Measurements from ENCODE around the gene FAM107B.
A peak's percentile ranks its signal among the peaks of the same experiment; 100 is the strongest.

FAM107B gene

GRCh38 chr10:14563359-14563940 lies 211.2 kb downstream of the FAM107B start:
- 96% methylated on average over 1 of the region's 4 CpGs for WGBS
- Histone ChIP-seq H3K36me3 (ENCODE audit: control insufficient read depth in 1 of 2, insufficient read depth in 2 of 2, low read depth in 1 of 2, low read length in 2 of 2) (peaks cover 0 to 16% of the 10 kb centered on the region in 2 experiments), H3K4me2 (ENCODE audit: low read length, poor library complexity, severe bottlenecking) (no peak overlapping the region), H3K9me3 (ENCODE audit: control insufficient read depth, low read length) (no peaks in the 10 kb centered on the region), H3K79me1 (replicated peaks; ENCODE audit: low read length, poor library complexity, severe bottlenecking) (peaks cover 38% of the 10 kb centered on the region), H3K23ac (ENCODE audit: low read length in 2 of 2) (no peak overlapping the region), H2BK5ac (ENCODE audit: low read depth, low read length, poor library complexity, severe bottlenecking) (no peak overlapping the region), H4K8ac (ENCODE audit: low read length) (no peak overlapping the region), H4K91ac (ENCODE audit: low read length) (no peak overlapping the region), H2BK12ac (ENCODE audit: low read length in 2 of 2) (no peak overlapping the region), H3K27ac (ENCODE audit: low read length, poor library complexity, severe bottlenecking) (no peak overlapping the region), H3K4me1 (ENCODE audit: control insufficient read depth, insufficient read depth, low read depth, low read length) (peaks cover 7% of the 10 kb centered on the region), H3K4ac (ENCODE audit: low read depth in 1 of 2, low read length in 2 of 2) (no peak overlapping the region), H3K18ac (ENCODE audit: low read depth in 1 of 2, low read length in 2 of 2) (no peak overlapping the region), H2BK15ac (ENCODE audit: low read depth, poor library complexity, severe bottlenecking) (no peak overlapping the region), H2AFZ (ENCODE audit: low read depth, low read length) (no peak overlapping the region), H2AK5ac (ENCODE audit: low read length, severe bottlenecking) (no peak overlapping the region), H2BK120ac (ENCODE audit: low read depth, low read length) (no peak overlapping the region), H3K14ac (ENCODE audit: low read length in 2 of 2) (no peak overlapping the region), H3K9ac (ENCODE audit: low read length) (no peak overlapping the region), H3K4me3 (ENCODE audit: insufficient read depth in 1 of 2, low read depth in 1 of 2, low read length in 2 of 2) (no peak overlapping the region), H3K27me3 (ENCODE audit: control insufficient read depth in 1 of 2, insufficient read depth in 1 of 2, low read length in 2 of 2) (no peaks in the 10 kb centered on the region)
- no peak for DNase-seq

- no peak overlapping the region for H4K91ac ChIP-seq (ENCODE audit: low read length)
- H3K36me3 ChIP-seq (ENCODE audit: control insufficient read depth in 1 of 2, insufficient read depth in 2 of 2, low read depth in 1 of 2, low read length in 2 of 2) = peaks cover 0 to 12% of the 10 kb centered on the region in 2 experiments
- H3K27ac ChIP-seq (ENCODE audit: low read length, poor library complexity, severe bottlenecking) = no peak overlapping the region
- no peak for DNase-seq
- no peak overlapping the region for H3K18ac ChIP-seq (ENCODE audit: low read depth in 1 of 2, low read length in 2 of 2)
- H3K4me3 ChIP-seq (ENCODE audit: insufficient read depth in 1 of 2, low read depth in 1 of 2, low read length in 2 of 2) = no peak overlapping the region
- no peak overlapping the region for H3K9ac ChIP-seq (ENCODE audit: low read length)
- peaks cover 36% of the 10 kb centered on the region for H3K79me1 ChIP-seq (replicated peaks; ENCODE audit: low read length, poor library complexity, severe bottlenecking)
- H3K23ac ChIP-seq (ENCODE audit: low read length in 2 of 2) = no peak overlapping the region
- H2BK120ac ChIP-seq (ENCODE audit: low read depth, low read length) = no peak overlapping the region
- no peaks in the 10 kb centered on the region for H3K9me3 ChIP-seq (ENCODE audit: control insufficient read depth, low read length)
- H2BK5ac ChIP-seq (ENCODE audit: low read depth, low read length, poor library complexity, severe bottlenecking) = no peak overlapping the region
- H3K4ac ChIP-seq (ENCODE audit: low read depth in 1 of 2, low read length in 2 of 2) = no peak overlapping the region
- WGBS = 100% methylated on average over 2 of the region's 3 CpGs
- no peak overlapping the region for H2BK12ac ChIP-seq (ENCODE audit: low read length in 2 of 2)
- no peak overlapping the region for H4K8ac ChIP-seq (ENCODE audit: low read length)
- H3K27me3 ChIP-seq (ENCODE audit: control insufficient read depth in 1 of 2, insufficient read depth in 1 of 2, low read length in 2 of 2) = no peaks in the 10 kb centered on the region
- H3K4me2 ChIP-seq (ENCODE audit: low read length, poor library complexity, severe bottlenecking) = no peak overlapping the region
- no peak overlapping the region for H2AK5ac ChIP-seq (ENCODE audit: low read length, severe bottlenecking)
- no peak overlapping the region for H2AFZ ChIP-seq (ENCODE audit: low read depth, low read length)
- no peak overlapping the region for H3K14ac ChIP-seq (ENCODE audit: low read length in 2 of 2)
- peaks cover 7% of the 10 kb centered on the region for H3K4me1 ChIP-seq (ENCODE audit: control insufficient read depth, insufficient read depth, low read depth, low read length)
- H2BK15ac ChIP-seq (ENCODE audit: low read depth, poor library complexity, severe bottlenecking) = no peak overlapping the region
These were observed 211.7 kb downstream of the FAM107B start for GRCh38 chr10:14563076-14563336.

GRCh38 chr10:14562218-14563075 lies 212.2 kb downstream of the FAM107B start:
- H3K4me1 ChIP-seq (ENCODE audit: control insufficient read depth, insufficient read depth, low read depth, low read length) = peaks cover 7% of the 10 kb centered on the region
- WGBS = 58% methylated on average over 4 of the region's 4 CpGs
- H3K4me2 ChIP-seq (ENCODE audit: low read length, poor library complexity, severe bottlenecking) = no peak overlapping the region
- H2BK120ac ChIP-seq (ENCODE audit: low read depth, low read length) = no peak overlapping the region
- no peak overlapping the region for H2BK12ac ChIP-seq (ENCODE audit: low read length in 2 of 2)
- peak; percentile 67 for DNase-seq
- H3K23ac ChIP-seq (ENCODE audit: low read length in 2 of 2) = no peak overlapping the region
- no peak overlapping the region for H4K8ac ChIP-seq (ENCODE audit: low read length)
- no peak overlapping the region for H3K9ac ChIP-seq (ENCODE audit: low read length)
- H2AK5ac ChIP-seq (ENCODE audit: low read length, severe bottlenecking) = no peak overlapping the region
- no peak overlapping the region for H4K91ac ChIP-seq (ENCODE audit: low read length)
- no peak overlapping the region for H3K27ac ChIP-seq (ENCODE audit: low read length, poor library complexity, severe bottlenecking)
- no peak overlapping the region for H3K4ac ChIP-seq (ENCODE audit: low read depth in 1 of 2, low read length in 2 of 2)
- H3K4me3 ChIP-seq (ENCODE audit: insufficient read depth in 1 of 2, low read depth in 1 of 2, low read length in 2 of 2) = no peak overlapping the region
- H3K9me3 ChIP-seq (ENCODE audit: control insufficient read depth, low read length) = no peaks in the 10 kb centered on the region
- no peak overlapping the region for H2BK5ac ChIP-seq (ENCODE audit: low read depth, low read length, poor library complexity, severe bottlenecking)
- no peak overlapping the region for H2AFZ ChIP-seq (ENCODE audit: low read depth, low read length)
- peaks cover 0 to 9% of the 10 kb centered on the region in 2 experiments for H3K36me3 ChIP-seq (ENCODE audit: control insufficient read depth in 1 of 2, insufficient read depth in 2 of 2, low read depth in 1 of 2, low read length in 2 of 2)
- no peaks in the 10 kb centered on the region for H3K27me3 ChIP-seq (ENCODE audit: control insufficient read depth in 1 of 2, insufficient read depth in 1 of 2, low read length in 2 of 2)
- H3K18ac ChIP-seq (ENCODE audit: low read depth in 1 of 2, low read length in 2 of 2) = no peak overlapping the region
- no peak overlapping the region for H2BK15ac ChIP-seq (ENCODE audit: low read depth, poor library complexity, severe bottlenecking)
- no peak overlapping the region for H3K14ac ChIP-seq (ENCODE audit: low read length in 2 of 2)
- H3K79me1 ChIP-seq (replicated peaks; ENCODE audit: low read length, poor library complexity, severe bottlenecking) = peaks cover 34% of the 10 kb centered on the region

- peaks cover 0 to under 1% of the 10 kb centered on the region in 2 experiments for H3K36me3 ChIP-seq (ENCODE audit: control insufficient read depth in 1 of 2, insufficient read depth in 2 of 2, low read depth in 1 of 2, low read length in 2 of 2)
- no peak overlapping the region for H2AFZ ChIP-seq (ENCODE audit: low read depth, low read length)
- no peaks in the 10 kb centered on the region for H3K9me3 ChIP-seq (ENCODE audit: control insufficient read depth, low read length)
- no peak overlapping the region for H3K18ac ChIP-seq (ENCODE audit: low read depth in 1 of 2, low read length in 2 of 2)
- DNase-seq = no peak
- no peak overlapping the region for H3K9ac ChIP-seq (ENCODE audit: low read length)
- peaks cover 31% of the 10 kb centered on the region for H3K79me1 ChIP-seq (replicated peaks; ENCODE audit: low read length, poor library complexity, severe bottlenecking)
- H2AK5ac ChIP-seq (ENCODE audit: low read length, severe bottlenecking) = no peak overlapping the region
- WGBS = 98% methylated on average over 15 of the region's 15 CpGs
- no peak overlapping the region for H2BK15ac ChIP-seq (ENCODE audit: low read depth, poor library complexity, severe bottlenecking)
- no peak overlapping the region for H3K4me3 ChIP-seq (ENCODE audit: insufficient read depth in 1 of 2, low read depth in 1 of 2, low read length in 2 of 2)
- no peak overlapping the region for H2BK12ac ChIP-seq (ENCODE audit: low read length in 2 of 2)
- H3K27me3 ChIP-seq (ENCODE audit: control insufficient read depth in 1 of 2, insufficient read depth in 1 of 2, low read length in 2 of 2) = no peaks in the 10 kb centered on the region
- H3K4me1 ChIP-seq (ENCODE audit: control insufficient read depth, insufficient read depth, low read depth, low read length) = peaks cover 9% of the 10 kb centered on the region
- no peak overlapping the region for H3K23ac ChIP-seq (ENCODE audit: low read length in 2 of 2)
- no peak overlapping the region for H2BK5ac ChIP-seq (ENCODE audit: low read depth, low read length, poor library complexity, severe bottlenecking)
- no peak overlapping the region for H4K91ac ChIP-seq (ENCODE audit: low read length)
- H4K8ac ChIP-seq (ENCODE audit: low read length) = no peak overlapping the region
- H2BK120ac ChIP-seq (ENCODE audit: low read depth, low read length) = no peak overlapping the region
- H3K14ac ChIP-seq (ENCODE audit: low read length in 2 of 2) = no peak overlapping the region
- H3K27ac ChIP-seq (ENCODE audit: low read length, poor library complexity, severe bottlenecking) = no peak overlapping the region
- H3K4me2 ChIP-seq (ENCODE audit: low read length, poor library complexity, severe bottlenecking) = no peak overlapping the region
- no peak overlapping the region for H3K4ac ChIP-seq (ENCODE audit: low read depth in 1 of 2, low read length in 2 of 2)
These were observed 213.6 kb downstream of the FAM107B start for GRCh38 chr10:14560791-14561765.

Data from mesenchymal stem cell (in vitro differentiated cells and primary cell).